ENCODE measurements around the gene RBKS. TPM values are rescaled to one million over a fixed set of nuclear protein-coding genes. Genes with fewer than 3 reads are reported as not detected.

RBKS gene
- total RNA-seq, 1 experiment from 2014 or later: 1.7 TPM

GRCh38 chr2:27921880-27922547 lies 31.8 kb upstream of the RBKS start (continued):
- TF ChIP-seq, protein P1, sequence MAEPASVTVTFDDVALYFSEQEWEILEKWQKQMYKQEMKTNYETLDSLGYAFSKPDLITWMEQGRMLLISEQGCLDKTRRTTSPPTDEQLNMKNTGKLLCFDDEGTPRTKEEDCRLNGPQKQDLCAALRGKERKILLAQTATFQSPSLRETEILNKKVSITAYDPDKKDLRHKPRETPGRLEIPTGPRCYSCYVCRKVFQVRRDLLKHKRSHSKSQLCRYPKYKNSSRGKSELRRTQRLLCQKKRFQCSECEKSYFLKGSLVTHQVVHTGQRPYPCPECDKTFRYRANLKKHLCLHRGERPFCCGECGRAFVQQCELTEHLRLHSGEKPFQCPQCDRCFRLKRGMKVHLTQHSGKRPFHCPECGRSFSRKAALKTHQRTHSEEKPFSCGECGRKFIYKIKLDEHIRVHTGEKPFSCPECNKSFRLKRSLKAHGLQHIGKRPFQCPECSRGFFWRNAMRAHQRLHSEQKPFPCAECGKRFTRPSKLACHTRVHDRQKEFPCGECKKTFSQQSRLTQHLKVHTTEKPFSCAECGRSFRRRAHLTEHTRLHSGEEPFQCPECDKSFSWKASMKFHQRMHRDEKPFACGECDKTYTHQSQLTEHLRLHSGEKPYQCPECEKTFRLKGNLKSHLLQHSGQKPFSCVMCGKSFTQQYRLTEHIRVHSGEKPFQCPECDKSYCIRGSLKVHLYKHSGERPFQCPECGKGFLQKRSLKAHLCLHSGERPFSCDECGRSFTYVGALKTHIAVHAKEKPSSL (CRISPR knock-in tag; conservative IDR thresholded peaks at IDR 0.05): no peak
- TF ChIP-seq E2F4 (CRISPR knock-in tag; IDR thresholded peaks at IDR 0.05; ENCODE audit: borderline replicate concordance, low read depth) (no peak), ATF3 (CRISPR knock-in tag; conservative IDR thresholded peaks at IDR 0.05) (no peak), EMX1 (CRISPR knock-in tag; IDR thresholded peaks at IDR 0.05) (no peak), NFATC4 (CRISPR knock-in tag; IDR thresholded peaks at IDR 0.05) (no peak), HMGA2 (CRISPR knock-in tag; IDR thresholded peaks at IDR 0.05) (no peak)

- POLR2A ChIA-PET: no interaction called here
- H3K27ac Mint-ChIP-seq: no peak overlapping the region
- H3K9me3 Mint-ChIP-seq: no peaks in the 10 kb centered on the region
- peaks cover 5% of the 10 kb centered on the region; the same call in 1 of the 2 replicates for H3K4me1 Mint-ChIP-seq
- no peak overlapping the region for H3K4me3 Mint-ChIP-seq
- CTCF ChIA-PET: no interaction called here
- ATAC-seq: no peak
- H3K36me3 Mint-ChIP-seq: no peaks in the 10 kb centered on the region
- no peak for DNase-seq (ENCODE audit: low spot score)
- H3K27me3 Mint-ChIP-seq (ENCODE audit: low read depth): no peaks in the 10 kb centered on the region
- TF ChIP-seq CREM (CRISPR knock-in tag; IDR thresholded peaks at IDR 0.05): no peak
- TF ChIP-seq HMGA2 (CRISPR knock-in tag; IDR thresholded peaks at IDR 0.05): no peak
- no peak for TF ChIP-seq TEAD1 (CRISPR knock-in tag; IDR thresholded peaks at IDR 0.05)
- TF ChIP-seq GTF2I (CRISPR knock-in tag; conservative IDR thresholded peaks at IDR 0.05): no peak
- no peak for TF ChIP-seq RELA (CRISPR knock-in tag; IDR thresholded peaks at IDR 0.05; ENCODE audit: borderline replicate concordance)
- no peak for TF ChIP-seq GRHL2 (CRISPR knock-in tag; IDR thresholded peaks at IDR 0.05; ENCODE audit: insufficient replicate concordance, severe bottlenecking)
- TF ChIP-seq ESRRA (CRISPR knock-in tag; IDR thresholded peaks at IDR 0.05; ENCODE audit: borderline replicate concordance): no peak
- TF ChIP-seq MXD4 (CRISPR knock-in tag; IDR thresholded peaks at IDR 0.05; ENCODE audit: borderline replicate concordance): no peak
- TF ChIP-seq, protein P2, sequence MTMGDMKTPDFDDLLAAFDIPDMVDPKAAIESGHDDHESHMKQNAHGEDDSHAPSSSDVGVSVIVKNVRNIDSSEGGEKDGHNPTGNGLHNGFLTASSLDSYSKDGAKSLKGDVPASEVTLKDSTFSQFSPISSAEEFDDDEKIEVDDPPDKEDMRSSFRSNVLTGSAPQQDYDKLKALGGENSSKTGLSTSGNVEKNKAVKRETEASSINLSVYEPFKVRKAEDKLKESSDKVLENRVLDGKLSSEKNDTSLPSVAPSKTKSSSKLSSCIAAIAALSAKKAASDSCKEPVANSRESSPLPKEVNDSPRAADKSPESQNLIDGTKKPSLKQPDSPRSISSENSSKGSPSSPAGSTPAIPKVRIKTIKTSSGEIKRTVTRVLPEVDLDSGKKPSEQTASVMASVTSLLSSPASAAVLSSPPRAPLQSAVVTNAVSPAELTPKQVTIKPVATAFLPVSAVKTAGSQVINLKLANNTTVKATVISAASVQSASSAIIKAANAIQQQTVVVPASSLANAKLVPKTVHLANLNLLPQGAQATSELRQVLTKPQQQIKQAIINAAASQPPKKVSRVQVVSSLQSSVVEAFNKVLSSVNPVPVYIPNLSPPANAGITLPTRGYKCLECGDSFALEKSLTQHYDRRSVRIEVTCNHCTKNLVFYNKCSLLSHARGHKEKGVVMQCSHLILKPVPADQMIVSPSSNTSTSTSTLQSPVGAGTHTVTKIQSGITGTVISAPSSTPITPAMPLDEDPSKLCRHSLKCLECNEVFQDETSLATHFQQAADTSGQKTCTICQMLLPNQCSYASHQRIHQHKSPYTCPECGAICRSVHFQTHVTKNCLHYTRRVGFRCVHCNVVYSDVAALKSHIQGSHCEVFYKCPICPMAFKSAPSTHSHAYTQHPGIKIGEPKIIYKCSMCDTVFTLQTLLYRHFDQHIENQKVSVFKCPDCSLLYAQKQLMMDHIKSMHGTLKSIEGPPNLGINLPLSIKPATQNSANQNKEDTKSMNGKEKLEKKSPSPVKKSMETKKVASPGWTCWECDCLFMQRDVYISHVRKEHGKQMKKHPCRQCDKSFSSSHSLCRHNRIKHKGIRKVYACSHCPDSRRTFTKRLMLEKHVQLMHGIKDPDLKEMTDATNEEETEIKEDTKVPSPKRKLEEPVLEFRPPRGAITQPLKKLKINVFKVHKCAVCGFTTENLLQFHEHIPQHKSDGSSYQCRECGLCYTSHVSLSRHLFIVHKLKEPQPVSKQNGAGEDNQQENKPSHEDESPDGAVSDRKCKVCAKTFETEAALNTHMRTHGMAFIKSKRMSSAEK (CRISPR knock-in tag; IDR thresholded peaks at IDR 0.05; ENCODE audit: borderline replicate concordance): no peak
- no peak for TF ChIP-seq CBFB (CRISPR knock-in tag; IDR thresholded peaks at IDR 0.05; ENCODE audit: low read depth)
- no peak for TF ChIP-seq FOXK1 (CRISPR knock-in tag; IDR thresholded peaks at IDR 0.05)
- TF ChIP-seq, protein P3, sequence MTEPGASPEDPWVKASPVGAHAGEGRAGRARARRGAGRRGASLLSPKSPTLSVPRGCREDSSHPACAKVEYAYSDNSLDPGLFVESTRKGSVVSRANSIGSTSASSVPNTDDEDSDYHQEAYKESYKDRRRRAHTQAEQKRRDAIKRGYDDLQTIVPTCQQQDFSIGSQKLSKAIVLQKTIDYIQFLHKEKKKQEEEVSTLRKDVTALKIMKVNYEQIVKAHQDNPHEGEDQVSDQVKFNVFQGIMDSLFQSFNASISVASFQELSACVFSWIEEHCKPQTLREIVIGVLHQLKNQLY (CRISPR knock-in tag; IDR thresholded peaks at IDR 0.05): no peak
- no peak for TF ChIP-seq TP53 (CRISPR knock-in tag; IDR thresholded peaks at IDR 0.05)
- TF ChIP-seq, protein P4, sequence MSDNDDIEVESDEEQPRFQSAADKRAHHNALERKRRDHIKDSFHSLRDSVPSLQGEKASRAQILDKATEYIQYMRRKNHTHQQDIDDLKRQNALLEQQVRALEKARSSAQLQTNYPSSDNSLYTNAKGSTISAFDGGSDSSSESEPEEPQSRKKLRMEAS (CRISPR knock-in tag; IDR thresholded peaks at IDR 0.05): no peak
- no peak for TF ChIP-seq ATF3 (CRISPR knock-in tag; conservative IDR thresholded peaks at IDR 0.05)
- TF ChIP-seq JUN (CRISPR knock-in tag; IDR thresholded peaks at IDR 0.05): no peak
- no peak for TF ChIP-seq ETV6 (CRISPR knock-in tag; IDR thresholded peaks at IDR 0.05)
- TF ChIP-seq ZNF281 (CRISPR knock-in tag; IDR thresholded peaks at IDR 0.05): no peak
- TF ChIP-seq FOXP1 (CRISPR knock-in tag; IDR thresholded peaks at IDR 0.05; ENCODE audit: borderline replicate concordance): no peak
Observed at GRCh38 chr2:27921424-27921823, 31.2 kb upstream of the RBKS start.

Data from WTC11 (cell line).